Right lobe of liver (tissue), 6 donors: Measurements from ENCODE around the gene NRXN3. TPM values are rescaled to one million over a fixed set of nuclear protein-coding genes. Genes with fewer than 3 reads are reported as not detected.
"Not testable (repeated sequence)": the region's sequence is repeated elsewhere in the genome, so short reads cannot be mapped to it uniquely, and the experiment has no call there.

ENCODE experiments used
- ATAC-seq, 4 donors: fragments of 200-7000 bp; cut with Tn5 transposase; one replicate each; pipeline ENCODE4 v1.9.1; 2020; ENCODE audit warnings: mild to moderate bottlenecking in 4 of 4, moderate library complexity in 4 of 4
- DNase-seq, 3 donors: peaks; one replicate each; pipeline ENCODE4 v3.0.0-alpha.2; 2020
- H3K27ac ChIP-seq, 3 donors: fragments of 200-600 bp; one replicate each; pipeline ENCODE4 v1.8.0; 2022
- H3K27me3 ChIP-seq, 2 donors: fragments of 200-600 bp; one replicate each; pipeline ENCODE4 v1.8.0; 2022
- H3K36me3 ChIP-seq, 4 donors: fragments of 200-600 bp; sonication (generic) in 1 of 4; one replicate each; pipeline versions ENCODE4 v1.5.1 to v1.8.0; 2017 to 2022; ENCODE audit warnings: control low read depth in 1 of 4
- H3K4me1 ChIP-seq, 4 donors: fragments of 200-600 bp; sonication (generic) in 1 of 4; one replicate each; pipeline versions ENCODE4 v1.5.1 to v1.8.0; 2017 to 2022; ENCODE audit warnings: control low read depth in 1 of 4
- H3K4me3 ChIP-seq, 3 donors: fragments of 200-600 bp; one replicate each; pipeline ENCODE4 v1.8.0; 2022
- H3K9me3 ChIP-seq, 4 donors: fragments of 200-600 bp; sonication (generic) in 1 of 4; one replicate each; pipeline versions ENCODE4 v1.5.1 to v1.8.0; 2017 to 2022; ENCODE audit warnings: control low read depth in 1 of 4
- POLR2A ChIP-seq: fragments of 450-650 bp; IDR thresholded peaks from one replicate; pipeline ENCODE4 v1.6.1; 2017; ENCODE audit warnings: antibody characterized with exemption, mild to moderate bottlenecking
- WGBS: methylation state at CpG from one replicate; pipeline ENCODE4 v1.1.6; 2018; ENCODE audit warnings: low coverage, low lambda C conversion rate; ENCODE audit not compliant: insufficient coverage; ENCODE audit errors: missing lambda C conversion rate; 5-methylcytosine and 5-hydroxymethylcytosine counted together
- intact Hi-C, 2 donors: fragments of 100-400 bp; cut with DNase I; formaldehyde crosslinking; loops; one replicate each; pipeline versions ENCODE4 v1.11.2 to v1.14.1; 2022
- total RNA-seq, 6 experiments: library from RNA; depleted of rRNA in 2 of 6; stranded (reverse); fragments of >200 nt in 2 of 6; fragmentation: NEBNext Ultra II Directional in 3 of 6; extraction: Animal tissue kit (Norgen Biotek cat#: 25700) in 3 of 6; gene quantifications; one replicate each; pipeline versions ENCODE4 v1.1.0 to v1.2.4, GENCODE V29; 2016 to 2023
- TF ChIP-seq, protein P1 (sequence below), 4 donors: fragments of 200-600 bp in 3 of 4; fragments of 450-650 bp in 1 of 4; IDR thresholded peaks; one replicate each; pipeline versions ENCODE4 v1.5.1 to v1.8.0; 2016 to 2022; ENCODE audit warnings: antibody characterized with exemption in 4 of 4, mild to moderate bottlenecking in 2 of 4
- donor health status: DM: no; HTN: yes; CAD: no.
- donor health status: DM: no; HTN: no; CAD: no.
- donor health status: DM: no; HTN: no; CAD: no.
- donor health status: DM: no; HTN: yes; CAD: no.
- donor health status: DM: no; HTN: yes; CAD: no.

NRXN3 gene
- total RNA-seq, 6 experiments from 2014 or later, result 0.06 to 0.51 (median 0.23) TPM; not detected in 1

DNA sequence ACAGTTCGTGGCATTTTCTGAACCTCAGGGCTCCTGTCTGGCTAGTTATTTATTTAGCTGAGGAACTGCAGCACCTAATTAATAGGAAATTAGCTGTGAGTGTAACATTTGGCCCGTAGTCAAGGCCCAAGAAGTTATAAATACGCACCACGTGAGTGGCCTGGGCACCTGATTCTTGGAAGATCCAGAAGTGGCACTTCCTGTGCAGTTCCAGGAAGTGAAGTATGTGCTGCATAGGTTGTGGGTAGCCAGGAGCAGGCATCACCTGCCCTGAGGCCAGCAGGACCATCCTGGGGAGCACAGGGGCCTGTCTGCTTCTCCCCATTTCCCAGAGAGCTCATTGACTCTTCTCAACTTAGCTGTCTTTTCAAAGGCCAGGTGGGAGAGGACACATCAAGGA, 255.6 kb downstream of the NRXN3 start:
- DNase-seq (no peak), ATAC-seq (no peak)
- H3K27ac ChIP-seq, result no peak overlapping the region
- 32% methylated on average over 4 of the region's 4 CpGs for whole genome bisulfite sequencing
- TF ChIP-seq, protein P1, sequence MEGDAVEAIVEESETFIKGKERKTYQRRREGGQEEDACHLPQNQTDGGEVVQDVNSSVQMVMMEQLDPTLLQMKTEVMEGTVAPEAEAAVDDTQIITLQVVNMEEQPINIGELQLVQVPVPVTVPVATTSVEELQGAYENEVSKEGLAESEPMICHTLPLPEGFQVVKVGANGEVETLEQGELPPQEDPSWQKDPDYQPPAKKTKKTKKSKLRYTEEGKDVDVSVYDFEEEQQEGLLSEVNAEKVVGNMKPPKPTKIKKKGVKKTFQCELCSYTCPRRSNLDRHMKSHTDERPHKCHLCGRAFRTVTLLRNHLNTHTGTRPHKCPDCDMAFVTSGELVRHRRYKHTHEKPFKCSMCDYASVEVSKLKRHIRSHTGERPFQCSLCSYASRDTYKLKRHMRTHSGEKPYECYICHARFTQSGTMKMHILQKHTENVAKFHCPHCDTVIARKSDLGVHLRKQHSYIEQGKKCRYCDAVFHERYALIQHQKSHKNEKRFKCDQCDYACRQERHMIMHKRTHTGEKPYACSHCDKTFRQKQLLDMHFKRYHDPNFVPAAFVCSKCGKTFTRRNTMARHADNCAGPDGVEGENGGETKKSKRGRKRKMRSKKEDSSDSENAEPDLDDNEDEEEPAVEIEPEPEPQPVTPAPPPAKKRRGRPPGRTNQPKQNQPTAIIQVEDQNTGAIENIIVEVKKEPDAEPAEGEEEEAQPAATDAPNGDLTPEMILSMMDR (IDR thresholded peaks at IDR 0.05), result no peak
- no peak for TF ChIP-seq POLR2A
- no peaks in the 10 kb centered on the region for H3K27me3 ChIP-seq
- intact Hi-C loops, result no loop called here
- no peak overlapping the region for H3K4me3 ChIP-seq
- H3K9me3 ChIP-seq, result no peaks in the 10 kb centered on the region
- H3K36me3 ChIP-seq, result no peaks in the 10 kb centered on the region
- H3K4me1 ChIP-seq, result no peaks in the 10 kb centered on the region

DNA sequence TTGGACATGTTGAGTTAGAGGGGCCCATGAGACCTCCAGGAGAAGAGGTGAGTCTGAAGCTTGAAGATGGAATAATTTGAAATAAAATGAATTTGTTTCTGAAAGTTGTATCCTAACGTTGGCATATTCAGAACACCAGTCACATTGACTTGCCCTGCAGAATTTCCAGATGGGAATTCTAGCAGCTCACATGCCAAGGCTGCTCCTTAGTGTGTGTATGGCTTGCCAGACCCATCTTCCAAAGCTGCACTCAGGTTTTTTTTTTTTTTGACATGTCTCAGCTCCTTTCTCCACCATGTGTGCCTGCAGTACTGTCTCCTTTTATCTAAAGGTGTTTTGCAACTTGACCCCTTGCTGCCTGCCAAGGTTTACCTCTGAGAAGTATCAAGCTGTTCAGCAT, 261.9 kb downstream of the NRXN3 start:
- no peaks in the 10 kb centered on the region for H3K9me3 ChIP-seq
- H3K36me3 ChIP-seq, result no peaks in the 10 kb centered on the region
- H3K27ac ChIP-seq, result no peak overlapping the region
- WGBS, result 33% methylated on average over 1 of the region's 1 CpG
- H3K4me3 ChIP-seq, result no peak overlapping the region
- H3K27me3 ChIP-seq, result no peaks in the 10 kb centered on the region
- intact Hi-C loops, result no loop called here
- ATAC-seq, result no peak
- TF ChIP-seq POLR2A, result no peak
- TF ChIP-seq, protein P1 (IDR thresholded peaks at IDR 0.05), result no peak
- DNase-seq, result no peak
- no peaks in the 10 kb centered on the region for H3K4me1 ChIP-seq

DNA sequence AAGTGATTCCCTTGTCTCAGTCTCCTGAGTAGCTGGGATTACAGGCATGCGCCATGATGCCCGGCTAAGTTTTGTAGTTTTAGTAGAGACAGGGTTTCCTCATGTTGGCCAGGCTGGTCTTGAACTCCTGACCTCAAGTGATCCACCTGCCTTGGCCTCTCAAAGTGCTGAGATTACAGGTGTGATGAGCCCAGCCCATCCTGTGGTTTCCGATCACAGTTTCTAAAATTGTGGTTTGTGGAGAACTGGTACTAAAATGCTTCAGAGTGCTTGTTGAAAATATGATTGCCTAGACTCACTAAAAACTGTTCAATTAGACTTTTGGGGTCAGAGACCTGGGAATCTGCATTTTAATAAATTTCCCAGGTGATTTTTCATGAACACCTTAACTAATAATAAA, 267.3 kb downstream of the NRXN3 start:
- intact Hi-C loops, ATAC-seq: not testable (repeated sequence)

DNA sequence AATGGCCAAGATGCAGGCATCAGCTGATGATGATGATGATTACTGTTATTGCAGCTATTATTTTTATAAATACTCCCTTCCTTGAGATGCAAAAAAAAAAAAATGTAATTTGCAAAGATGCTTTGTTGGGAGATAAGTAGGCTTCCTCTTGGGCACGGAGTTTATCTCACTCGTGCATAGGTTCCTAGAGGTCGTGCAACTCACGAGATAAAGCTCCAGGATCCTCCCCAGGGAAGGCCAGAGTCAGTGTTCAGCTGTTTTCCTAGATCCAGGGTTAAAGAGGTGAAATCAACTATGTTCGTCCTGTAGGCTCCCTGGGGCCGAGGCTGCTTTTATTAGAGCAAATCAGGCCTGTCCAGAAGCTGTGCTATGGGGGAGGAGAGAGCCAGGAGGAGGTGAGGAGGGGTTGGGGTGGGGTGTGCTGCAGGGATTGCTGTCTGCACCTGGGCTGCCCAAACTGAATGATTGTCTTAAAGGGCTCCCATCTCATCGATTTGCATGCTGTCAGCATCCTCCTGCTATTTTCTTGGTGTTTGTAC, 270.3 kb downstream of the NRXN3 start:
- WGBS, result 26% methylated on average over 6 of the region's 7 CpGs
- Histone ChIP-seq H3K27me3 (no peaks in the 10 kb centered on the region), H3K9me3 (no peaks in the 10 kb centered on the region), H3K4me1 (no peaks in the 10 kb centered on the region), H3K27ac (no peak overlapping the region), H3K4me3 (no peak overlapping the region), H3K36me3 (no peaks in the 10 kb centered on the region)
- DNase-seq (no peak), ATAC-seq (no peak)
- intact Hi-C loops, result loop anchor here in 1 of 2 donors (10.0 kb wide), 1 partner anchor 124 kb away; no protein-coding TSS in a partner anchor
- TF ChIP-seq, protein P1 (IDR thresholded peaks at IDR 0.05), result no peak
- TF ChIP-seq POLR2A, result no peak

More for the DNA sequence above, 267.3 kb downstream of the NRXN3 start:
- not testable (repeated sequence) for H3K9me3 ChIP-seq, H3K27ac ChIP-seq, H3K4me3 ChIP-seq, H3K4me1 ChIP-seq, H3K36me3 ChIP-seq, H3K27me3 ChIP-seq, DNase-seq
- WGBS, result 46% methylated on average over 3 of the region's 3 CpGs

DNA sequence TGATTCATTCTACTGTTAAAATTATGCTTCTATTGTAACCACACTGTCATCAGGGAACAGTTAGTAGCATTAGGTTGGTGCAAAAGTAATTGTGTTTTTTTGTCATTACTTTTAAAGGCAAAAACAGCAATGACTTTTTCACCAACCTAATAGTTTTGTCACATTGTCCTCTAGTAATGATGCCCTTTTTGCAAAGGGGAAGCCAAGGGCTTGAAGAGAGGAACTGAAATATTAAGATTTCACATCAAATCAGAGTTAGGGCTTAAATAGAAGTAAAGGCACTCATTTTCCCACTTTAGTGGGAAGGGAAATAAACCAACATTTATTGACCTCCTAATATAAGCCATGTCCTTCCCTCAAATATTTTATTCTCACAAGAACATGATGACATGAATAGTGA, 273.7 kb downstream of the NRXN3 start:
- intact Hi-C loops, result loop anchor here in 1 of 2 donors (10.0 kb wide), 1 partner anchor 121 kb away; no protein-coding TSS in a partner anchor
- DNase-seq, result no peak
- Histone ChIP-seq H3K4me3 (no peak overlapping the region), H3K4me1 (no peaks in the 10 kb centered on the region), H3K36me3 (no peaks in the 10 kb centered on the region), H3K9me3 (no peaks in the 10 kb centered on the region), H3K27ac (no peak overlapping the region), H3K27me3 (no peaks in the 10 kb centered on the region)
- no peak for ATAC-seq
- TF ChIP-seq, protein P1 (IDR thresholded peaks at IDR 0.05), result no peak
- TF ChIP-seq POLR2A, result no peak
